Measurements from ENCODE around the gene SUSD3.
"Not testable (repeated sequence)": the region's sequence is repeated elsewhere in the genome, so short reads cannot be mapped to it uniquely, and the experiment has no call there.

SUSD3 gene

DNA sequence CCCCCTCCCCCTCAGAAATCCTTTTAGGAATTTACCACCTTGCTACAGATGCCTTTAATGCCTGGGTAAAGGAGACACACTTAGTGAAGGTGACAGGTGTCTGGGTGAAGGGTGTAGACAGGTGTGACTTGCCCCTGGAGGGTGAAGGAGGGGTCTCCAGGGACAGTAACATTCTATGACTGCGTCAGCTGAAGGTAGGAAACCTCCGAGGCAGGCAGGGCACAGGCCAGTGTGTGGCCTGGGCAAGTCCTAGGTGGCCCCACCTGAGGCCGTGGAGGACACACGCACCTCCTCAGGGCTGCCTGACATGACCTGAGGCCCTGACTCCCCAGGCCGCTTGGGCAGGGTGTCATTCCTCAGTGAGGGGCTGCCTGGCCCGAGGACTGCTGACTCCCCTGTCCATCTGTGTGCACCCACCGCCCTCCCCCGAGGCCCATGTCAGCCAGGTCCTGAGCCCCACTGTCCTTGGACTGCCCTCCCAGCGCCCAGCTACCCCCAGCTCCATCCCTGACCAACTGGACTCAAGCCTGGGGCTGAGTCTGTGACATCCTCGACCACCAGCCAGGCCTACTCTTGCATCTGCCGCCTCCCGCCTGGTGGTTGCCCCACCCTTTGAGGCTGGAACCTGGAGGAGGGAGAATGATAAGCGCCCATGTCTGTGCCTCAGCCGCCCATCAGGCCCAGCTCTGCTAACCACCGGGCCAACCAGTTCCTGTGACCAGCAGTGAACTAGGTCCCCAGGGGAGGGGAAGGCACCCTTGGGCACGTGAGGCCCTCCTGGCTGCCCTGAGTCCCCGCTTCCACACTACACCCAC lies 55.9 kb downstream of the SUSD3 start:
- peak; percentile 77 for DNase-seq

DNA sequence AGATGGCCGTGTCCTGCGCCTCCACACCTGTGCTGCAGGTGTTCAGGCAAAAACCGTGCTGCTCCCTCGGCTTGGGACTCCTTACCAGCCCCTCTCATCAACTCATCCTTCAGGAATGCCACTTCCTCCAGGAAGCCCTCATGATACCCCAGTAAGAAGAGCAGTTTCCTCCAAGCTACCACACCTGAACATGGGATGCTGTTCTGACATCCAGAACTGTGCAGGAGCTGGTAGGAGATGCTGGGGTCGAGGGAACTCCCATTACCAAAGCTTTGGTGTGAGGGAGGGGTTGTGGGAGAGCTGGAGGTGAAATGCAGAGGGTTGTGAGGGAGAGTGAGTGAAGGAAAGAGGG lies 56.5 kb downstream of the SUSD3 start:
- DNase-seq: no peak

DNA sequence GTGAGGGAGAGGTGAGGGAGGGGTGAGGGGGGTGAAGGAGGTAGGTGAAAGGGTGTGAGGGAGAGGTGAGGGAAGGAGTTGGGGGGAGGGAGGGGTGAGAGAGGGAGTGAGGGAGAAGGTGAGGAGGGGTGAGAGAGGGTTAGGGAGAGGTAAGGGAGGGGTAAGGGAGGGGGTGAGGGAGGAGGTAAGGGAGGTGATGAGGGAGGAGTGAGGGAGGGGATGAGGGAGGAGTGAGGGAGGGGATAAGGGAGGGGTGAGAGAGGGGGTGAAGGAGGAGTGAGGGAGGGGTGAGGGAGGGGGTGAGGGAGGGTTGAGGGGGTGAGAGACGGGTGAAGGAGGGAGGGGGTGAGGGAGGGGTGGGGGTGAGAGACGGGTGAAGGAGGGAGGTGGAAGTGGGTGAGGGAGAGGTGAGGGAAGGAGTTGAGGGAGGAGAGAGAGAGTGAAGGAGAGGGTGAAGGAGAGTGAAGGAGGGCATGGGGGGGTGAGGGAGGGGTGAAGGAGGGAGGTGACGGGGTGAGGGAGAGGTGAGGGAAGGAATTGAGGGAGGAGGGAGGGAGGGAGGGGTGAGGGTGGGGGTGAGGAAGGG lies 57.1 kb downstream of the SUSD3 start:
- DNase-seq: peak; percentile 64

DNA sequence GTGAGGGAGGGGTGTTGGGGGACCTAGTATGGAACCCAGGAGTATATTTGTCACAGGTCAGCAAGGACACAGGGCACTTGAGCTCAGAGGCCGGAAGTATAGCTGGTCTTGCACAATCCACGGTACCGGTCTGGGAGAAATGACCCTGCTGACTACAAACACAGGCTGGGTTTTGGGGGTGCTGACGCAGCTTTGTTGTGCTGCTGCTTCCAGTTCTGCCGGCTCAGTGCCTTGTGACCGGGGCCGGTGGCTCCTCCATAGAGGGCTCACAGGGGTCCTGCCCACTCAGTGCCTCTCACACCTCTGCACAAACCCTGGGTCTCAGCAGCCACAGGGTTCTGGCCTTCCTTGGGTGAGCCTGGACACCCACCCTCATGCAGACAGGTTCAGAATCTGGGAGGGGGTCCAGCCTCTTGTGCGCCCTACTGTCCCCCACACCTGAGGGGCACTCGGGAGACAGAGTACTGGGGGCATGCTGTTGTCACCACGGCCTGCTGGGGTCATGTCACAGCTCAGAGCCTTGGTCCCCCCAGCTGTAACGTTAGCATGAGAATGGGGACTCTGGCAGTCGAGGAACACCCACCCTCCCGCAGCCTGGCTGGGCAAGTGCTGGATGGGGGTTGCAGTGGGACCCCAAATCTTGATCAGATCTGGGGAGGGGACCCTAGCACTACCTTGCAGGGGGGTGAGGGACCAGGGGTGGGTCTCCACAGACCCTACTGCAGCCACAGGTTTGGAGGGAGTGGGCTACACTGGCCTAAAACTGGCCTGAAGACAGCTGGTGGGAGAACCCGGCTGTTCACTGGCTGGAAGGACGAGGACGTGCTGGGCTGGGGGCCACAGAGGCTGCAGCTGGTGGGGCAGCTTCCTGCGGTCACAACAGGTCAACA lies 57.8 kb downstream of the SUSD3 start:
- peak; percentile 89 for DNase-seq

DNA sequence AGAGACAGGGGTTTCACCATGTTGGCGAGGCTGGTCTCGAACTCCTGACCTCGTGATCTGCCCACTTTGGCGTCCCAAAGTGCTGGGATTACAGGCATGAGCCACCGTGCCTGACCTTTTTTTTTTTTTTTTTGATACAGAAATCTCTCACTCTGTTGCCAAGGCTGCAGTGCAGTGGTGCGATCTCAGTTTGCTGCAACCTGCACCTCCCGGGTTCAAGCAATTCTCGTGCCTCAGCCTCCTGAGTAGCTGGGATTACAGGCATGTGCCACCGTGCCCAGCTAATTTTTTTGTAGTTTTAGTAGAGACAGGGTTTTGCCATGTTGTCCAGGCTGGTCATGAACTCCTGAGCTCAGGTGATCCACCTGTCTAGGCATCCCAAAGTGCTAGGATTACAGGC lies 59.0 kb downstream of the SUSD3 start:
- not testable (repeated sequence) for DNase-seq

DNA sequence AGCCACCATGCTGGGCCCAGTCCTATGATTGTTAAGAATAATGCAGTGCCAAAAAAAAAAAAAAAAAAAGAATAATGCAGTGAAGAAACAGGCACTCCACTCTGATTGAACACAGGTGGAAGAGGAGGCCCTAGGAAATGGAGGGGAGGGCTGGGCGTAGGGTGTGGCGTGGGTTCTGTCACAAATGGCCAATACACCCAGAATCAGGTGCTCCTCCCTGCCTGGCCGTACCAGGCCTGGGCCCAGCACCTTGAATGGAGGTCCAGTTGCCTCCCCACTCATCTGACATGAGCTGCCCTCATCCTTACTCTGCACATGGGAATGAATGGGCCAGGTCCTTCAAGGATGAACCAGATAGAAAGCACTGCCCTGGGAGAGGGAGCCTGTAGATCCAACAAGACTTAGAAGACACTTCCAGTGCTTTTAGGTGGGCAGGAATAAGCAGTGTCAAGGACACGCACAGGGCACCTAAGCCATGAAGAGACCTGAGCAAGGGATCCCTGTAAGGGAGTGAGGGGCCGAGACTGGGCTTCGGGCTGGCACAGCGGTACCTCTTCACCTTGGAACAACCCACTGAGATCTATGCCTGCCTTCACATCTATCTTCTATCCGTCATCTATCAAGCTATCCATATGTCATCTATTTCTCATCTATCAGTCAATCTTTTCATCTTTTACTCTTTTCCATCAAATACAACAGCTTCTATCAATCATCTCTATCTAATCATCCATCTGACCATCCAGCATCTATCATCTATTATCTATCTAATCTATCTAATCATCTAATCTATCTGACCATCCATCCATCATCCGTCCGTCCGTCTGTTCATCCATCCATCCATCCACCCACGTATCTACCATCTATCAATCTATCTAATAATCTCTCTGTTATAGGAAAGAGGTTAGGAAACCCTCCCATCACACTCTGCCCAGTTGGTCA lies 59.7 kb downstream of the SUSD3 start:
- no peak for DNase-seq

DNA sequence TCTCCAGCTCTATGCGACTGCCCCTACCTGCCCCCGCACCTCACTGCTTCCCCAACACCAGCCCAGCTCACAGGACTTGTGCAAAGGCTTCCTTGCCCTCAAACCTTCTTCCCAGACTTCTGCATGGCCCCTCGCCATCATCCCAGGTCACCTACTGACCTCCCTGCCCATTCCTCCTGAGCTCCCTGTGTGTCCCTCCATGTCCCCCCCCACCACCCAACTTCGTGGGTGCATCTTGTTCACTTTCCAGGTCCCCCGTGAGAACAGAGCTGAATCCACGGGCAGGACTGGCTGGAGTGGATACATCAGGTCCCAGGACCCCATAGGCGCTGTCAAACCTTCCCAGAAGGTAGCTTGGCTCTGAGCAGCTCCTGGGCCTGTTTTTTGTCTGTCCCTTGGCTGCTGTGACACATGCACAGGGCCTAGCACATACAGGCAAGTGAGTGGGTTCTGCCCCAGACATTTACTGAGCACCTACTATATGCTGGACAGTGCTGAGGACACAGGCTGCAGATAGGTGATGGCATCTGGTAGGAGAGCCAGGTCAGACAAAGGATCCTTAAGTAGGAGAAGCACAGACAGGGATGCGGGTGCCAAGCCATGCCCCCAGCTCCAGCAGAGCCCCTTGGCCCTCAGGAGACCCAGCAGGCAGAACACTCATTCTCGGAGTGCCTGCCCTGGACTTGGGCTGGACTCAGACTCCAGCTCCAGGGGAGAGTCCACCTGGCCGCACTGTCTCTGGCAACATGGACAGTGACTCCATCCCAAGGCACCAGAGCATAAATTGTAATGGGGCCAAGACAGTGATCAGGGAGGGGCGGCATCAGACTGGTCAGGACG lies 60.6 kb downstream of the SUSD3 start:
- DNase-seq: no peak

DNA sequence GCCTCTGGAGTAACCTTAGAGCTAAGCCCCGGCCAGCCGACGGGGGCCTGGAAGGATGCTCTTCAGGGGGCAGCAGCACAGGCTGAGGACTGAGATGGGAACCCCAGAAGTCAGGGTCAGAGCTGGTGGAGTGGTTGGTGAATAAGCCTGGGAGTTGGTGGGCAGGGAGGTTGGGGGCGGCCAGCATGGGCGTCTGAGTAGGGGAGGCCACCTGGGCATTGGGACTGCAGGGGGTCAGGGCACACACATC lies 61.1 kb downstream of the SUSD3 start:
- no peak for DNase-seq

DNA sequence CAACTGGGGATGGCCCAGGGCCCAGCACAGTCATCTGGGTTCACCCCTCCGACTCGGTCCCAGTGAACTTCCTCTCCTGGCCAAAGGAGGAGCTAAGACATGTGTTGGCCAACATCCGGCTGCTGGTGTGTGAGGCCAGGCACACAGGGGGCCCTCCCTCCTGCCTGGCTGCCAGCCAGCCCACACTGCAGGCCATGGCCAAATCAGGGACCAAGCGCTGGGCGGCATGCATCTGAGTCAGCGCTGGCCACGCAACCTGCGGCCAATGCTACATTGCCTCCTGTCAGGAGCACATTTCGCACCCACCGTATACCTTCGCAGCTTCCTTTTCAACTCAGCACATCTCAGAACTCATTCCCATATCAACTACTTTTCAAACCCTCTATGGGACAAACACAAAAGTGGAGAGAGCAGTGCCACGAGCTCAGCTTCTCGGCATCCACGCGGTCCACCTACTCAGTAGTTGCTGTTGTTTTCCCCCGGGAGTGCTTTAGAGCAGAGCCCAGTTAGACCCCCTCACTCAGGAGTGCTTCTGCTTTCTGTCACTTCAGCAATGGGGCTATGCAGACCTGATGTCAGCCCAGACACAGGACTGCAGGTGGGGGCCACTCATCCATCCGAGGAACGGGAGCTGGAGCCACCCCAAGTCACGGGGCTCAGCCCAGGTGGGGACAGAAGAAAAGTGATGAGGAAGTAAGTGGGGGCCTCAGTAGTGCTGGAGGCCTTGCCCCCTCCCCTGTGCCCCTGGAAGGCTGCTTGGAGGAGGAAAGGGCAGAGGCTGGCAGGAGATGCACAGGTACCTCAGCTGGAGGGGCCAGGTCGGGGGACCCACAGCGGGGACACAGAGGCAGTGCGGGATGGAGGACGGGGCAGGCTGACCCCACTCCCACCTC lies 61.7 kb downstream of the SUSD3 start:
- DNase-seq: peak; percentile 94

DNA sequence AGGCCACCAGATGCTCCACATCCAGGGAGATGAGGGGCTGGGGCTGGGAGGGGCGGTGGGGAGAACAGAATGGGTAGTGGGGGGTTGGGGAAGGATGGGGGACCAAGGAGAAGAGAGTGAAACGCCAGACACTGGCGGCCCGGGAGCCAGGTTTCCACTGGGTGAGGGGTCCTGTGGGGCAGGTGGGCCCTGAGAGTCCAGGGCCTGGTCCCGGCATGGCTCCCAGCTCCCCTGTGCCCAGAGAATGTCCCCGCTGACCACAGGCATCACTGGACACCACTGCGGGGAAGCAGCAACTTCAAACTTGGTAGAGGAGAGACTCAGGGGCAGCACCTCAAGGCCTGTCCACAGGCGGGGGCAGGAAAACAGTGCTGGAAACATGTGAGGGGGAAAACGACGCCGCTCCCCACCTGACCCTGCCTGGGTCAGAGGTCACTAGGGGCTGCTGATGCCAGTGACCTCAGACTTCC lies 62.4 kb downstream of the SUSD3 start:
- DNase-seq: no peak

DNA sequence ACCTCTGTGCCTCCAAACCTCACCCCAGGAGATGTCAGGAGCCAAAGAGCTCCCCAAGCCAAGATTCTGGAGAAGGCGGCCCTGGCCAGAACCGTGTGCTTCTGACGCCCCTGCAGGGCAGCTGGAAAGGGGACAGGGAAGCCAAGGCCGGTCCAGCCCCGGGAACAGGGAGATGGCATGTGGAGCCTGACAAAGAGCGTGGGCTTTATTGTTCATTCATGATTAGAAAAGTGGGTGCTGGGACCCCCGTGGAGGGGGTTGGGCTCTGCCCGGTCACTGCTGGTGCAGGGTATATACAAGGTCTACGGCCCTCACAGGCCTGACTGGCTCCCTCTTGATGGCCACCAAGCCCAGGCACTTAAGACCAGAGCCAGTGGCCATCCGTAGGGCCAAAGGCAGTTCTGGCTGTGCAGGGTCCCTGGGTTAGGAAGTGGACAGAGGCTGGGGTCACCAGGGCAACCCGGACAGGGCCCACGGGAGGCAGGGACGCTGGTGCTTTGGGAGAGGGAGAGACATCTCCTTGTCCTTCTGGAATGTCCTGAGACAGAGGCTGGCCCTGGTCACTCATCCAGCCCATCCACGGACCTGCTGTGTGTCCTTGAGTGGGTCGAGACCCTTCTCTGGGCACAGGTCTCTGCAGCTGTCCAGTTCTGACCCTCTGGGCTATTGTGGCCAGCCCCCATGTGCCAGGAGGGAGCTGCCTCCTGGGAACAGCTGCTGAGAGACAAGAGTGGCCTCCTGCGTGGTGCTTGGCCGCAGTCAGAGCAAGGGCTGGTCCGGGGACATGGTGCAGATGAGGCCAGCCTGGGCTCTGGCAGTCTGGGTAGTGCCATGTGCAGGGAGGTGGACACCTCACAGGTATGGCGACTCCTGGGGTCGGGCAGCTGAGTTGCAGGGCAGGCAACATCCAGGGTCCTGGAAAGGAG lies 63.1 kb downstream of the SUSD3 start:
- no peak for DNase-seq

DNA sequence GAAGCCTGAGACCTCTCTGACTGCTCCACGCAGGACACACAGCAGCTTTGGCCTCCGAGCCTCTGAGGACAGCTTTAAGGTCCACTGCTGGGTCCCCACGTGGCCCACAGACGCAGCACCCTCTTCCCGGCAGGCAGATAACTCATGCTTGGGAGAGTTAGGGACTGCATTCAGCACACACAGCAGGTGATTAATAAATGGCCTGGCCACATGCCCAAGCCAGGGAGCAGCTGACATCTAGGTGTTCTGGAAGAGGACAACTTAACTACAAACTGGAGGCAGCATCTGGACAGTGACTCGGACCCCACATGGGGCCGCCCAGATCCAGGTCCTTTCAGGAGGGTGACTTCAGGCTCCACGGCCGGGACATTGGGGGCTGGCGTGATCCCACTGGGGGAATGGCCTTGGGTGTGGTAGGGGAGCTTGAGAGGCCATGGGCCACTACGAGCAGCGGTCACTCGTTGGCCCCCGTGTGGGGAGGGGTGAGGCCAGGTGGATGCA lies 64.3 kb downstream of the SUSD3 start:
- DNase-seq: no peak

DNA sequence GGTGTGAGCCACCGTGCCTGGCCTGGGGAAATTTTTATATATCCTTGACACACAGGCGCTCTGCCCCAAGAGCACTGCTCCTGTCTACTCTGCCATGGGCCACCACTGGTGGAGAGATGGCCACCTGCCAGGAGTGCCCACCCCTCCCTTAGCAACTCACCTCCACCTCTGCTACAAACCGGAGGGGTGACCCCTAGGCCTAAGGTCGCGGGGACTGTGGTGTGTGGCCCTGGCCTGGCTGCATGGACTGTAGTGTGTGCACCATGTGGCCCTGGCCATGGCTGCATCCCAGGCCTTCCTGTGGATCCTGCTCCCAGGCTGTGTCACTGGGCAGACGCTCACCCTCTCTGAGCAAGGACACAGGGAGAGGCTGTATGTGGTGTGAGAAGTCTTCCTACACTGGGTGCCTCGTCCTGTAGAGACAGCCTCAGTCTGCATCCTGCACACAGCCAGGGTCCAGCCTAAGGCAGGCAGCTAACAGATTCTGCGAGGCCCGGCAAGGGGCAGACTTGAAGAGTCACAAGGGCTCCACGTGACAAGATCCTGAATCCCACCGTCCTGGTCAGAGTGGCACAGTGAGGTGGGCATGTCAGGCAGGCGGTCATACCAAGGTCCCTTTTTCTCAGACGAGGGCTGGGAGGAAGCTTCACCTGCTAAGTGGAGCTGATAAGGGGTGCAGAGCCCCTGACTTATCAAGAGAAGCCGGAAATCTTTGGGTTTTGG lies 65.2 kb downstream of the SUSD3 start:
- no peak for DNase-seq

DNA sequence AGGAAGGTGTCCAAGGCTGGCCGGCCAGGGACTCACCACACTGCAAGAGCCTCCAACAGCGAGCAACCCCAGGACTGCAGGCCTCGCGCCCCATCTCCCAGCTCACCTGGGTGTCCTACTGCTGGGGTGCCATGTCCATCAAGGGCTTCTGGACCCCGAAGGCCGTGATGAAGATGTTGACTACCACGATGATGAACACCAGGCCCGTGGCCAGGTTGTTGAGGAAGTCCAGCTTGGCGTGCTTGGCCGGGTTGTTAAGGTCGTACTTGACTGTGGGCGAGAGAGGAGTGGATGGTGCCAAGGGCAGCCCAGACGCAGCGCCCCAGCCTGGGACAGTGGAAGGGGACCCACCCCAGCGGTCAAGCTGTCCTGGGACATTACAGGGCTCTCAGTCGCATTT lies 66.3 kb downstream of the SUSD3 start:
- DNase-seq: no peak

DNA sequence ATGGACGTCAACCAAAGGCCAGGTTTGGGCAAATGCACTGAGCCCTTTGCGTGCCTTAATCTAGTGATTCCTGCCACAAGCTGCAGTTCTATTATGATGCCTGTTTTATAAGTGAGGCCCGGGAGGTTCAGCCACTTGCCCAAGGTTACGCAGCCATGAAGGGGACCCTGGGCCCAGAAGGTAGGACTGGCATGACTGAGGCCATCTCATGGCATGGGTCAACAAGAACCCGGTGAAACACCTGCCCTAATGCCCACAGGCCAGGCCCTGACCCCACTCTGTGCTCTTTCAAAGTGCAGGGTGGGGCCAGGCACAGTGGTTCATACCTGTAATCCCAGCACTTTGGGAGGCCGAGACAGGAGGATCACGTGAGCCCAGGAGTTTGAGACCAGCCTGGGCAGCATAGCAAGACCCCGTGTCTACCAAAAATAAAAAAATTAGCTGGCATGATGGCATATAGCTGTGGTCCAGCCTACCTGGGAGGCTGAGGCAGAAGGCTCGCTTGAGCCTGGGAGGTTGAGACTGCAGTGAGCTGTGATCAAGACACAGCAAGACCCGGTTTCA lies 66.9 kb downstream of the SUSD3 start:
- no peak for DNase-seq

DNA sequence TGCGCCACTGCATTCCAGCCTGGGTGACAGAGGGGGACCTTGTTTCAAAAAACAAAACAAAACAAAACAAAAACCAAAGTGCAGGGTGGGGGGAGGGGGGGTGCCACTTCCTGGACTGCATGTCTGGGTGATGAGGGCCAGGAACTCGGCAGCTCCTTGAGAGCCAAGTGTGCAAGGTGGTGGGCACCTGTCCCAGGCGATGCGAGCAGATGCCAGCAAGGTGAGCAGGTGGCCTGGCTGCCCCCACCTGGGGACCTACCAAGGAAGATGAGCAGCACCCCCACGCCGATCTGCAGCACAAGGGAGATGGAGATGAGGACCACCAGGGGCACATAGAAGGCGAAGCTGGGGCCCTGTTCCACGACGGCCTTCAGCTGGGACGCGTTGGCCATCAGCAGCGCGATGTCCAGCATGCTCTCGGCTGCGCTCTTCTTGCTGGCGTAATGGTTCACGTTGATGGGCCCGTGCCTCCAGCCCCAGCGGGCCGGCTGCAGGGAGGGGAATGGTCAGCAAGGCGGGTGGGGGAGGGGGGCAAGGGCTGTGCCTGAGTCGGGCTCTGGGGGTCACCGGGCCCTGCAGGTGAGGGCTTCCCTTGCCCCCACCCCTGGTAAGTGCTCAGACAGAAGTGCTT lies 67.8 kb downstream of the SUSD3 start:
- no peak for DNase-seq

DNA sequence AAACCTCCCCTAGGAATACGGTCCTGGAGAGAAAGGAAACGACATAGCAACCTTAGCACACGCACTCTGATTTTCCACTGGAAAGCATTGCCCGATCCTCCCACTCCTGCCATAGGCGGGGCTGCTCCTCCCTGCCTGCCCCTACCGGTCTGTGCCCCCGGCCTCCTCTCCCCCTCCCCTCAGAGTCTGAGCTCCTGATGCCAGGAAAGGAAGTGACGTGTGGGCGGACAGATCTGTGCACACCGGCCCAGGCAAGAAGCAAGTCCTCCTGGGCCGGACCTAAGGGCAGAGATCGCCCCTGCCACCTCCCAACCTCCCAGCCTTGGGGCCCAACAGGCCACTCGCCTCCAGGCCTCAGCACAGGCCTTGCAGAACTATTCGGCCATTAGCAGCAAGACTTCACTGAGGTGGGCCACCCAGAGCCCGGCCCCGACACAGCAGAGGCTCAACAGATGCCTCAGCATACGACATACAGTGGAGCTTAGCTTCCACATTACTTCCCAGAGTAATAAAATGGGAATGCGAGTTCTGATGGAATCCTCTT lies 68.4 kb downstream of the SUSD3 start:
- DNase-seq: no peak
